Stimulated activated CD8-positive, alpha-beta memory T cell treated with anti-CD3 and anti-CD28 coated beads, Interleukin-2, amount 100 ng/mL, for 48 hours (primary cell): ENCODE data around the gene SLC43A3.
"Not testable (repeated sequence)": the region's sequence is repeated elsewhere in the genome, so short reads cannot be mapped to it uniquely, and the experiment has no call there.

Experiments used
- DNase-seq, 2 donors: peaks; one replicate each; pipeline ENCODE4 v3.0.0-alpha.2; 2020; ENCODE audit warnings: low read depth in 2 of 2

Gene SLC43A3

DNA sequence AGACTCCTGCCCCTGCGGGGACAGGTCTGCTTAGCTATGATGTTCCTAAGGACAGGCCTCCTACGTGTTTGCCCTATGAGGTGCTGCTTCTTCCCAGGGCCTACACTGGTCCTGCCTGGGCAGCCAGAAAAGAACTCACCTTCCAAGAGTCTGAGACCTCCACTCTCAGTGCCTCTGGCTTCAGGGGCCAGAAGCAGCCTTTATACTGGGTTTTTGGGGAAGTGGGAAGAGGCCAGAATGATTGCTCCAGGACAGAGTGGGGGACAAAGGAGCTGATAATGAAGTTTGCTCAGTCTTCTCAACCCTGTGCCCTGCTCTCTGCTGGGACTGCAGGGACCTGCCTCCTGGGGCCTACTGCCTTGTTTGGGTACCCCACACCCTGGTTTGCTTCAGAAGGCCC lies 45.9 kb downstream of the SLC43A3 start, which contains the start of gene PRG3:
Gene PRG3, minus strand, starts transcription at position 176 of the 400 bp plus-strand sequence. CDS start 442 bp downstream, outside the sequence.
- DNase-seq: no peak

DNA sequence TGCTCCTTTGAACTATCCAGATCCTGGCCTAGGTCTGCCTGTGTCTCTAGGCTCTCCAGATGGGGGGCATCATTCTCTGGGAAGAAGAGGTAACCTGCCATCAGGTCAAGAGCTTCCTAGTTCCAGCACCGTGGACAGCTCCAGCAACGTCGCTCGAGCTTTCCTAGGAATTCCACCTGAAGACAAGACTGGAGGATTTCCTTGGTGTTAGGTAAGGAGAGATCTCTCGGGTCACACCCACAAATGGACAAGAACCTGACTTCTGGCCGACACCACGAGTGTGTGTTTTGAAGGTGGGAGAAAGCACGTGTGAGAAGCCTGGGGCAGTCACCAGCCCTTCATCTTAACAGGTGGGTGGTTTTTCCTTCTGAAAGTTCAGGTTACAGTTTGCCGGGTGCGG lies 47.2 kb downstream of the SLC43A3 start:
- no peak for DNase-seq

GRCh38 chr11:57378186-57378585 lies 48.7 kb downstream of the SLC43A3 start:
- DNase-seq: no peak

DNA sequence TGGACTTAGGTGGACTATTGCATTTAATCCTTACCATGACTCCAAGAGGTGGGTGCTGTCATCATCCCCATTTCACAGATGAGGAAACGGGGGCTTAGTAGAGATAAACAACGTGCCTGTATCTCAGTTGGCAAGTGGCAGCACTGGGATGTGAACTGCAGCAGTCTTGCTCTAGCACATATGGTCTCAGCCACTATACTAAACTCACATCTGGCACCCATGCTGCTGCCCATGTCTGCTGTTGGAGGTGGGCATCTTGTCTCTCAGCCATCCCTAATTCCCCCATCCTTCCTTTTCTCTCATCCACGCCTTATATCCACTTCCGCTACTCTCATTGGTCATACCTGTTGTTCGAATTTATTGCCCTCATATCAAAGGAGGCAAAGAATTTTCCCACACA lies 49.8 kb downstream of the SLC43A3 start:
- no peak for DNase-seq

DNA sequence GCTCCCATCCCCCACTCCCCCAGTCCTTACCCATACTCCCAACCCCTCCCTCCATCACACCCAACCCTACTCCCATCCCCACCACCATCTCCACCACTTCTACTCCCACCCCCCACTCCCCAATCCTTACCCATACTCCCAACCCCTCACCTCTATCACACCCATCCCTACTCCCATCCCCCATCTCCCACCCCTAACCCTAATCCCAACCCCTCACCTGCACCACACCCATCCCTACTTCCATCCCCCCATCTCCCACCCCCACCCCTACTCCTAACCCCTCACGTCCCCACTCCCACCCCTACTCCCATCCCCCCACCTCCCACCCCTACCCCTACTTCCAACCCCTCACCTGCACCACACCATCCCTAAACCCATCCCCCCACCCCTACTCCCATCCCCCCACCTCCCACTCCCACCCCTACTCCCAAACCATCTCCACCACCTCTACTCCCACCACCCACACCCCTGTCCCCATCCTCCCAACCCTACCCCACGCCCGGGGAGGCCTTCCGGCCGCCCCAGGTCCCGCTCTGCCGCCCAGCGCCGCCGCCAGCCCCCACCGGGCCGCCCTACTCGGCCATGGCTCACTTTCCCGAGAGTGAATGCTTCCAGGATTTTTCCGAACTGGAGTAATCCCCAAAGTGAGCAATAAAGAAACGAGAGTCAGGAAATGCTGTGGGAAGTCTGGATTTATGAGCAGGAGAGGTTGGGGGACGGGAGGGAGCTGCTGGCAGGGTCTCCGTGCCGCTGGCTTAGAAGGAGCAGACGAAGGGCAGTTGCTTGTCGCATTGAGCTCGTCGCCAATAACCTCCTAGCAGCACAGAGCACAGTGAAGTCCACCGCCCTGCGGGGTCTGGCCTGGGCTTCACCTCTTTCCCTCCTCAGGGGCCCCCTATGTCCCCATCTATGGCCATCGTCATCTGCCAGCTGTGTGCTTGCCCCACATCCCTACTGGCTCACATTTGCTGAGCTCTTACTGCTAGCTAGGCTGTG lies 50.5 kb downstream of the SLC43A3 start:
- DNase-seq: no peak

DNA sequence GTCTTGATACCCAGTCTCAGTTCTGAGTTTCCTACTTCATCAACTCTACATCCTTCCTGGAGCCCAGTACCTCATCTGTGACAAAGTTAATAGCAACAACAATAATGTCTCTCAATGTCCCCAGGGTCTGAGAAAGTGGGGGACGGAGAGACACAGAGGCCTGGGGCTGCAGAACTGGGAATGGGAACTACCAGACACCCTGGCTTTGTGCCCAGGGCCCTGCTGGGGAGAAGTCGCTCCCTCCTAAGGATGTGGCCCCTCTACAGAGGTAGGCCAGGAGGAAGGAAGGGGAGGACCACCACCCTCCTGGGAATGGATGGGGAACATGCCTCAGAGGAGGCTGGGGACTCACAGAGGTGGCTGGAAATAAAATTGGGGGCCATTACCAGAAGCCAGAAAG lies 51.4 kb downstream of the SLC43A3 start:
- DNase-seq: no peak

- no peak for DNase-seq
These were observed 52.0 kb downstream of the SLC43A3 start for GRCh38 chr11:57374966-57375365.

- no peak for DNase-seq
These were observed 53.8 kb downstream of the SLC43A3 start for GRCh38 chr11:57373146-57373545.

DNA sequence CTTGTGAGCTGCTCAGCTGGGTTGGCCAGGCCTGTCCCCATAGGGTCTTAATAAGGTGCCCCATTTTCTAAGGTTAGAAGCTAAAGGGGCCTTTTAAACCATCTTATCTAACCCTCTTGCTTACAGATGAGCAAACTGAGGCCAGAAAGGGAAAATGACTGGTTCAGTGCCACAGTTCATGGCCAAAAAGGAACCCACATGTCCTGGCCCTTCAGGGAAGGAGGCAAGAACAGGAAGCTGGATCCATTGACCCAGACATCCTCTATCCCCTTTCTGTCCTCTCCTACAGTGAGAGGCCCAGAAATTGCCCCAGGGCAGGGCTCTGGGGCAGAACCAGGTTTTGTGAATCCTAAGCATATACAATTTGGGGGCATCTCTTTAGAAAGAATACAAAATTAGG lies 56.0 kb downstream of the SLC43A3 start:
- no peak for DNase-seq

GRCh38 chr11:57370251-57370650 lies 56.7 kb downstream of the SLC43A3 start:
- no peak for DNase-seq

- no peak for DNase-seq
These were observed 58.1 kb downstream of the SLC43A3 start for GRCh38 chr11:57368845-57369232.

- DNase-seq: no peak
These were observed 58.6 kb downstream of the SLC43A3 start for GRCh38 chr11:57368106-57368844.

DNA sequence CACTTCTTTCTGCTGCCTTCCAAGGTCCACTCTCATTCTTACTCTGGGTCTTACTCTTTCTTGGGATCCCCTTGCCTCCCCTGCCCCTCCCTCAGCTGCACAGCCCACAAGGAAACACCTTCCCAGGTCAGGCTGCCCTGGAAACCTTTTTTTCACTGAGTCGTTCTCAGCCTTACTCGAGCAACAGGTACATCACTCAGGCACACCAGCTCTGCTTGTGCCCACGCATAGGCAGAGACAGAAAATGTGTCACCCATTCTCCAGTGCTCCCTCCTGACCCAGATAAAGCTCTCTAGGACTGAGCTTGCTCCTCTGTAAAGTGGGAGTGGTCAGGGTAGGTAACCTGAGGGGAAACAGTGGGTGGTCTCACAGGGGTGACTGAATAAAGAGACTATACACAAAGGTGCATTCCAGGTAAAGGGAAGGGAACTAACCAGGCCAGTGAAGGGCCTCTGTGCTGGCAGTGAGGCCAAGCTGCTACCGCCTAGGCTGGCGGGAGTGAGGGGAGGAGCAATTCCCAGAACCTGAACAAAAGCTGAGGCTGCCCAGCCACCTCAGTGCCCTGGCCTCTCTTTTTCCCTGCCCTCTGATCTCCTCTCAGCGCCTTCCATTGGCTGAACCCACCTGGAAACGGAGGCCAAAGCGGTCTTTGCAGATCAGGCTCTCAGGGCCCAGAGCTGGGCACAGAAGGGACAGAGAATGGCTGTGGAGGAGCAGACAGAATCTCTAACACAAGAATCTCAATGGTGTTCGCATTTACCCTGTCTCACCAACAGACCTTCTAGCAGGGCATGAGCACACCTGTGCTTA lies 61.9 kb downstream of the SLC43A3 start:
- no peak for DNase-seq

GRCh38 chr11:57363131-57364080 lies 63.5 kb downstream of the SLC43A3 start:
- no peak for DNase-seq

GRCh38 chr11:57361926-57362325 lies 65.0 kb downstream of the SLC43A3 start:
- no peak for DNase-seq

DNA sequence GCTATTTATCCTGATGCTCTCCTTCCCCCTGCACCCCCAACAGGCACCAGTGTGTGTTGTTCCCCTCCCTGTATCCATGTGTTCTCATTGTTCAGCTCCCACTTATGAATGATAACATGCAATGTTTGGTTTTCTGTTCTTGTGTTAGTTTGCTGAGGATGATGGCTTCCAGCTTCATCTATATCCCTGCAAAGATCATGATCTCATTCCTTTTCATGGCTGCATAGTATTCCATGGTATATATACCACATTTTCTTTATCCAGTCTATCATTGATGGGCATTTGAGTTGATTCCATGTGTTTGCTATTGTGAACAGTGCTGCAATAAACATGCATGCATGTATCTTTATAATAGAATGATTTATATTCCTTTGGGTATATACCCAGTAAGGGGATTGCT lies 65.5 kb downstream of the SLC43A3 start:
- DNase-seq: not testable (repeated sequence)

- no peak for DNase-seq
These were observed 65.9 kb downstream of the SLC43A3 start for GRCh38 chr11:57360991-57361390.

DNA sequence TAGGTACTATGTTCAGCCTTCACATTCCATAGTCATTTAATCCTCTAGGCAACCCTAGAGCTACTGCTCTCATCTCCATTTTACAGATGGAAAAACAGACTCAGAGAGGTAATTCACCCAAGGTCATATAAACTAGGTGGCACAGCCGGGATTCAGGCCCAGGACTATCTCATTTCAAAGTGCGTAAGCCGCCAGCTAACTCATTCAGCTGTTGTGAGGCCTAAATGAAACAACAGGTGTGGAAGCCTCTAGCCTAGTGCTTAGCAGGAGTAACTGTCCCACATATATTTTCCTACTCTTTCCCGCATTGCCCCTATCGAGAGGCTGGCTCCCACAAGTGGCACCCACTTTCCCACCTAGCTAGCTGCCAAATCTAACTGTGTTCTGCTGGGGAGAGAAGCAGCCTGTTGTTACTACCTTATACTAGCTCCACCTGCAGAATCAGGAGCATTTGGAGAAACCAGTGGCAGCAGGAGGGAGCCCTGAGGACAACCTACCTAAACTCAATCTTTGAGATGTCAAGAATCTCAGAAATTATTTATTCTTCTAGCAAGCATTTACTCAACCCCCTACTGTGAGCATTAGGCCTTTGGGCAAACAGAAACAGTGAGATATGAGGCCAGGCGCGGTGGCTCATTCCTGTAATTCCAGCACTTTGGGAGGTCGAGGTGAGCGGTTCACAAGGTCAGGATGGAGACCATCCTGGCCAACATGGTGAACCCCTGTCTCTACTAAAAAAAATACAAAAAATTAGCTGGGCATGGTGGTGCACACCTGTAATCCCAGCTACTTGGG lies 66.8 kb downstream of the SLC43A3 start:
- no peak for DNase-seq

- no peak for DNase-seq
These were observed 67.5 kb downstream of the SLC43A3 start for GRCh38 chr11:57359396-57359795.

- DNase-seq: no peak
These were observed 67.9 kb downstream of the SLC43A3 start for GRCh38 chr11:57358991-57359390.
